ENCODE measurements around the gene RAB40B. TPM values are rescaled to one million over a fixed set of nuclear protein-coding genes. Genes with fewer than 3 reads are reported as not detected.
"Not testable (repeated sequence)": the region's sequence is repeated elsewhere in the genome, so short reads cannot be mapped to it uniquely, and the experiment has no call there.

Gene RAB40B
- total RNA-seq, 1 donor from 2014 or later: 11.5 TPM

- no peak for TF ChIP-seq CTCF (IDR thresholded peaks at IDR 0.05)
- no peak for DNase-seq
- H3K36me3 ChIP-seq: no peaks in the 10 kb centered on the region
- no peak overlapping the region for H3K4me3 ChIP-seq
- H3K4me1 ChIP-seq: no peaks in the 10 kb centered on the region
- H3K27me3 ChIP-seq: no peaks in the 10 kb centered on the region
- H3K27ac ChIP-seq: no peak overlapping the region
- ATAC-seq: no peak
- intact Hi-C loops (cut with DNase I): no loop called here
- H3K9me3 ChIP-seq: no peaks in the 10 kb centered on the region
These were observed 40.6 kb downstream of the RAB40B start for GRCh38 chr17:82657926-82658325.

GRCh38 chr17:82656266-82656665 is 42.2 kb downstream of the RAB40B start:
- ATAC-seq (no peak), DNase-seq (no peak)
- intact Hi-C loops (cut with DNase I): no loop called here
- no peaks in the 10 kb centered on the region for H3K9me3 ChIP-seq
- H3K27ac ChIP-seq: no peak overlapping the region
- no peaks in the 10 kb centered on the region for H3K27me3 ChIP-seq
- no peaks in the 10 kb centered on the region for H3K36me3 ChIP-seq
- no peak for TF ChIP-seq CTCF (IDR thresholded peaks at IDR 0.05)
- no peak overlapping the region for H3K4me3 ChIP-seq
- no peaks in the 10 kb centered on the region for H3K4me1 ChIP-seq

- no peaks in the 10 kb centered on the region for H3K36me3 ChIP-seq
- no peak overlapping the region for H3K27ac ChIP-seq
- DNase-seq (no peak), ATAC-seq (no peak)
- intact Hi-C loops (cut with DNase I): no loop called here
- no peaks in the 10 kb centered on the region for H3K27me3 ChIP-seq
- H3K4me3 ChIP-seq: no peak overlapping the region
- no peaks in the 10 kb centered on the region for H3K4me1 ChIP-seq
- TF ChIP-seq CTCF (IDR thresholded peaks at IDR 0.05): no peak
- no peaks in the 10 kb centered on the region for H3K9me3 ChIP-seq
These were observed 43.0 kb downstream of the RAB40B start for GRCh38 chr17:82655523-82655922.

- ATAC-seq: no peak
- no peak for DNase-seq
- H3K9me3 ChIP-seq: no peaks in the 10 kb centered on the region
- TF ChIP-seq CTCF (IDR thresholded peaks at IDR 0.05): no peak
- H3K4me3 ChIP-seq: no peak overlapping the region
- peak overlapping the region; percentile 47 for H3K27ac ChIP-seq
- intact Hi-C loops (cut with DNase I): no loop called here
- H3K36me3 ChIP-seq: no peaks in the 10 kb centered on the region
- H3K4me1 ChIP-seq: no peaks in the 10 kb centered on the region
- H3K27me3 ChIP-seq: no peaks in the 10 kb centered on the region
These were observed 43.4 kb downstream of the RAB40B start for GRCh38 chr17:82655038-82655479.

- DNase-seq; H3K27ac ChIP-seq; ATAC-seq; H3K27me3 ChIP-seq; H3K36me3 ChIP-seq; H3K9me3 ChIP-seq; H3K4me1 ChIP-seq; H3K4me3 ChIP-seq; intact Hi-C loops (cut with DNase I): not testable (repeated sequence)
These were observed 43.9 kb downstream of the RAB40B start for GRCh38 chr17:82654611-82655010.

- Histone ChIP-seq H3K9me3 (no peaks in the 10 kb centered on the region), H3K27ac (no peak overlapping the region), H3K4me1 (no peaks in the 10 kb centered on the region), H3K27me3 (no peaks in the 10 kb centered on the region), H3K36me3 (no peaks in the 10 kb centered on the region), H3K4me3 (no peak overlapping the region)
- no peak for TF ChIP-seq CTCF (IDR thresholded peaks at IDR 0.05)
- DNase-seq: no peak
- intact Hi-C loops (cut with DNase I): no loop called here
- ATAC-seq: no peak
These were observed 44.6 kb downstream of the RAB40B start for GRCh38 chr17:82653651-82654528.

All from upper lobe of right lung (tissue), 1 donor.